Stimulated activated CD4-positive, alpha-beta T cell treated with anti-CD3 and anti-CD28 coated beads, Interleukin-15, amount 100 ng/mL, for 1 hour (primary cell): ENCODE results near the gene OR52E6.

Experiments
- DNase-seq, 2 donors: peaks; one replicate each; pipeline ENCODE4 v3.0.0-alpha.2; 2020; ENCODE audit warnings: low read depth in 1 of 2, low spot score in 1 of 2

The OR52E6 gene

GRCh38 chr11:5841797-5842196 is at the start of gene OR52E6:
Gene OR52E6, minus strand, starts transcription at chr11:5841897. Its CDS starts 0 bp downstream, at chr11:5841897.
- DNase-seq = no peak

- no peak for DNase-seq
Observed at GRCh38 chr11:5891216-5891800, 49.6 kb upstream of the OR52E6 start.

DNA sequence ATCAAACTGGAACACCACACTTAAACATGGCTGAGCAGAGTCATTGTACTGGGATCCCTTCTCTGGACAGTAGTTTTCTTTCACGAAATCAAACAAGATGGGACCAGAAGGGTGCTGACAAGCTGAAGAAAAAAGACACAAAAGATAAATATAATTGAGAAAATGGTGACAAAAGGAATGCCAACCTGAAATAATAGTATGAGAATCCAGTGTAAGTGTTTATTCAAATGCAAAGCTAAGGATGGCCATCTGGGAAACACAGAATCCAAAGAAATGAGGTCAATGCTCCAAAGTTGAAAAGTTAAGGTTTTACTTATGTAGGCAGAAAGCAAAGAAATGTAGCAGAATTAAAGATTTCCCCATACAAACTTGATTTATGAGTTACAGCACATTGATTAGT is 46.0 kb upstream of the OR52E6 start:
- DNase-seq = no peak

GRCh38 chr11:5887172-5887571 is 45.5 kb upstream of the OR52E6 start:
- no peak for DNase-seq

DNA sequence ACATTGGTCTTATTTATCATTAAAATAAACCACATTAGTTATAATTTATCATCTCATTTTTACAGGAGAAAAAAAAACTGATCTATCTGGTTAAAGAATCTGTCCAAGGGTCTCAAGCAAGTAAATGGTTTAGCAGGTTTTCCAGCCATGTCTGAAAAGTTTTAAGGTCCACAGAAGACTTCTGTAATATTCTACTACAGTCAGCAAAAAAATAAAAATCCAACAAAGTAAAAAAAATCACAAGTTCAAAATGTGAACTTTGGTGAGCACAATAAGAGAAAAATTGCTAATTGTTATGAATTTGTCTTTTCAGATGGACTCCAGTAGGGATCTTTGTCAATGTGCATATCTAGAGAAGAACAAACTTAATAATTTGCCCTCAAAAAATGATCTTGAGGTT is 40.1 kb upstream of the OR52E6 start:
- DNase-seq = no peak

GRCh38 chr11:5880329-5880728 is 38.6 kb upstream of the OR52E6 start, which contains the start of gene OR52E4:
Gene OR52E4, plus strand, starts transcription at chr11:5880629. Its CDS starts 3,664 bp downstream, at chr11:5884293.
- DNase-seq = no peak

GRCh38 chr11:5878564-5878963 is 36.9 kb upstream of the OR52E6 start:
- no peak for DNase-seq

DNA sequence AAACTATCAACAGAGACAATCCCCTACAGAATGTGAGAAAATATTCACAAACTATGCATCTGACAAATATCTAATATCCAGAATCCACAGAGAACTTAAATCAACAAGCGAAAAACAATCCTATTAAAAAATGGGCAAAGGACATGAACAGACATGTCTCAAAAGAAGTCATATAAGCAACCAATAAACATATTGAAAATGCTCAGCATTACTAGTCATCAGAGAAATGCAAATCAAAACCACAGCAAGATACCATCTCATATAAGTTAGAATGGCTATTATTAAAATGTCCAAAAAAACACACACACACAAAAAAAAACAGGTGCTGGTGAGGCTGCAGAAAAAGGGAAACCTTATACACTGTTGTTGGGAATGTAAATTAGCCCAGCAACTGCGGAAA is 24.1 kb upstream of the OR52E6 start:
- DNase-seq = no peak

- DNase-seq = no peak
Observed at GRCh38 chr11:5857590-5857989, 15.9 kb upstream of the OR52E6 start, which contains the start of gene OR52E8. Gene OR52E8, minus strand, starts transcription at chr11:5857690. Its CDS starts 0 bp downstream, at chr11:5857690.

- DNase-seq = no peak
Observed at GRCh38 chr11:5851002-5851401, 9.3 kb upstream of the OR52E6 start.

GRCh38 chr11:5847711-5848110 is 6.0 kb upstream of the OR52E6 start:
- no peak for DNase-seq

DNA sequence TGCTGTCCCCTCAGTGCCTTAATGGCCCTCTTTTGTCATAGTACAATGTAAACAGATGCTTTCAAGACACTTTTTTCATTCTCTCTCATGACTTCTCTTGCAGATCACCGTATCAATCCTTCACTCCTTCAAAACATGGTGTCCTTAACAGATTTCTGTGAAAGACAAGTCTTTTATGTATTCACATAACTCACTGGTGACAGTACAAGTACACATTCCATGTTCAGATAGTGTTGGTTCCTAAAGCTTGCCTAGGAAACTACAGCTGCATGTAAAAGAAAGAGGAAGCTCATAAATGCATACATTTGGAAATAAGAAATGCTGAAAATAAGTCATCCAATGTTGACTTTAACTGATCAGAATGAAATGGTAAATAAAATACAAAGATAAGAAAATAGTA is 5.0 kb upstream of the OR52E6 start:
- no peak for DNase-seq

- DNase-seq = no peak
Observed at GRCh38 chr11:5837695-5838094, 4.0 kb downstream of the OR52E6 start.

- no peak for DNase-seq
Observed at GRCh38 chr11:5833446-5833845, 8.3 kb downstream of the OR52E6 start.

GRCh38 chr11:5831196-5831829 is 10.4 kb downstream of the OR52E6 start:
- no peak for DNase-seq

DNA sequence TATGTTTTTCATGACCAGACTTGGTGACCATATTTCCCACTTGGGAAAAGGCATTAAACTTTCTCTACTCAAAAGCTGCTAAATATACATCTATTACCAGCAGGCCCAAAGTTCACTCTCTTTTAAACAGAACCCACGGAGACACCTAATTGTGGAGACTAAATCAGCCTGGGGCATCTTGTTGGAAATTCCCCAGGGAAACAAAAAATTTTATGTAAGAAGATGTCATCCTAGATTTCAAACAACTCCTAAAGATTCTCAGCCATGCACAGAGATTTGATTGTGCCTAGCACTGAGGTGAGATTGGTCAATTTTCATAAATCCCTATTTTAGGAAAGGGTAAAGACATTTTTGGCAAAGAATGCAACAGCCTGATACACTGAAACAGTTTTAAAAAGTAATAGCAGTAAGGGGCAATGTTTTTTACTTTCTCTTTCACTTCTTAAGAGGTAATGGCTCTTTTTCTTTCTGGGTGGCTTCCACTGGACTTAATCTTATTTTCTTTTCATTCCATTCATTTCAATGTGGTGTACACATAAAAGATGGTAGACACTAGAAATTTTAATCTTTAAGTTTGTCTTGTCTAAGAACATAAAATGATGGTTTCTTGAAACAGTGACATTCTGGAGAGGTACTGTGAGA is 23.3 kb downstream of the OR52E6 start:
- DNase-seq = no peak

GRCh38 chr11:5815534-5815933 is 26.2 kb downstream of the OR52E6 start:
- DNase-seq = no peak

DNA sequence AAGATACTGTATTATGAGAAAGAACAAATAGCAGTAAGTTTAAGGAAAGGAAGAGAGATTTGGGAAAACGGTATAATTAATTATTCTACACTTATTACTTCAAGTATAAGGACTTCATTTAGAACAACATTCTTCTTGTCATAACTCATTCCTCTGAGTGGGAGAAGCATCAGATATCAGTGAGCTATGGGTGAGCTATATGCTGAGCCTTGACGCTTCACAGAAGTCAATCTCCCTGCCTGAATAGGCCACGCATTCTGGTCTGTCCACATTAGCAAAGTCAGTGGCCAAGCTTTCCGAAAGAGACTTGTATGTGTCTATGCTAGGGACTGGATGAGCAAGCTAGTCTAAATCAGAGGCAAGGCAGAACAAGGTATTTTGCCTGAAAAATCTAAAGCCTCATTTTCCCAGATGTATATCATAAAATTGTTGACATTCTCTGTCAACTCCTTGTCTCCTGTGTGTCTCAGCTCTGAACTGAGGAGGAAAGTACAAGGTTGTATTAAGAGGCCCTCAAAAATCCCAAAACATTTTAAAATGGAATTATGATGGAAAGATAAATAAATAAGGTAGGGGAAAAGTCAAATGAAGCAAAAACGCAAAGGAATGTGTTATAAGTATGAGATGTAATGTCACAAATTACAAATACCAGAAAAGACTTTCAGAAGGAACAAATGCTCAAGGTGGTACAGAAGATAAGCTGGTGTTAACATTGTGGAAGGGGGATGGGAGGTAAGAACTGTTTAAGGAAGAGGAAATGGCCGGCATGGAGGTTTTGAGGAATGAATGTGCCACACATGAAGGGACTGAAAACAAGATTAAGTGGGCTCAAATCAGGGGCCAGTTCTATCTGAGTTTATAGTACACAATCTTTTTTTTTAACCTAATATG is 31.5 kb downstream of the OR52E6 start:
- no peak for DNase-seq

DNA sequence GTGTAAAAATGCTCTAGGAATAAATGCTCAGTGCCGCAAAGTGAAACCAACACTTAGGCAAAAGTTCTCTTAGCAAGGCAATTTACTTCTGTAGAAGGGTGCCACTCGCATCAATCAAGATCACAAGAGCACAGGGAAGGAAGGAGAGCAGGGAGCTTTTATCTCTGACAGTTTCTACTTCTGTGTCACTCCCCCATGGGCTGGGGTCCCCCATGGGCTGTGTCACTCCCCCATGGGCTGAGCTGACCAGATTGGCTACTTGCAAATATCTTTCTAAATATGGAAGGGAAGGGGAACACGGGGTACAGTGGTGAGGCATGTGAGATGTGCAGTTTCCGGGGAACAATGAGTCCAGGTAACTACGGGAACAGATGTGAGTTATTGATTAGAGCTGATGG is 32.6 kb downstream of the OR52E6 start:
- no peak for DNase-seq

- peak; percentile 35 to 47 for DNase-seq
Observed at GRCh38 chr11:5808500-5809121, 33.1 kb downstream of the OR52E6 start, which contains the start of gene OR52N2. Gene OR52N2, plus strand, starts transcription at chr11:5808924. Its CDS starts 11,412 bp downstream, at chr11:5820336.

- DNase-seq = no peak
Observed at GRCh38 chr11:5807580-5807979, 34.1 kb downstream of the OR52E6 start.
